ENCODE data around the gene DCC. TPM values are rescaled to one million over a fixed set of nuclear protein-coding genes. Genes with fewer than 3 reads are reported as not detected.

The DCC gene, protein sequence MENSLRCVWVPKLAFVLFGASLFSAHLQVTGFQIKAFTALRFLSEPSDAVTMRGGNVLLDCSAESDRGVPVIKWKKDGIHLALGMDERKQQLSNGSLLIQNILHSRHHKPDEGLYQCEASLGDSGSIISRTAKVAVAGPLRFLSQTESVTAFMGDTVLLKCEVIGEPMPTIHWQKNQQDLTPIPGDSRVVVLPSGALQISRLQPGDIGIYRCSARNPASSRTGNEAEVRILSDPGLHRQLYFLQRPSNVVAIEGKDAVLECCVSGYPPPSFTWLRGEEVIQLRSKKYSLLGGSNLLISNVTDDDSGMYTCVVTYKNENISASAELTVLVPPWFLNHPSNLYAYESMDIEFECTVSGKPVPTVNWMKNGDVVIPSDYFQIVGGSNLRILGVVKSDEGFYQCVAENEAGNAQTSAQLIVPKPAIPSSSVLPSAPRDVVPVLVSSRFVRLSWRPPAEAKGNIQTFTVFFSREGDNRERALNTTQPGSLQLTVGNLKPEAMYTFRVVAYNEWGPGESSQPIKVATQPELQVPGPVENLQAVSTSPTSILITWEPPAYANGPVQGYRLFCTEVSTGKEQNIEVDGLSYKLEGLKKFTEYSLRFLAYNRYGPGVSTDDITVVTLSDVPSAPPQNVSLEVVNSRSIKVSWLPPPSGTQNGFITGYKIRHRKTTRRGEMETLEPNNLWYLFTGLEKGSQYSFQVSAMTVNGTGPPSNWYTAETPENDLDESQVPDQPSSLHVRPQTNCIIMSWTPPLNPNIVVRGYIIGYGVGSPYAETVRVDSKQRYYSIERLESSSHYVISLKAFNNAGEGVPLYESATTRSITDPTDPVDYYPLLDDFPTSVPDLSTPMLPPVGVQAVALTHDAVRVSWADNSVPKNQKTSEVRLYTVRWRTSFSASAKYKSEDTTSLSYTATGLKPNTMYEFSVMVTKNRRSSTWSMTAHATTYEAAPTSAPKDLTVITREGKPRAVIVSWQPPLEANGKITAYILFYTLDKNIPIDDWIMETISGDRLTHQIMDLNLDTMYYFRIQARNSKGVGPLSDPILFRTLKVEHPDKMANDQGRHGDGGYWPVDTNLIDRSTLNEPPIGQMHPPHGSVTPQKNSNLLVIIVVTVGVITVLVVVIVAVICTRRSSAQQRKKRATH (N-terminal part only)
- total RNA-seq: not detected in 2 replicates

DNA sequence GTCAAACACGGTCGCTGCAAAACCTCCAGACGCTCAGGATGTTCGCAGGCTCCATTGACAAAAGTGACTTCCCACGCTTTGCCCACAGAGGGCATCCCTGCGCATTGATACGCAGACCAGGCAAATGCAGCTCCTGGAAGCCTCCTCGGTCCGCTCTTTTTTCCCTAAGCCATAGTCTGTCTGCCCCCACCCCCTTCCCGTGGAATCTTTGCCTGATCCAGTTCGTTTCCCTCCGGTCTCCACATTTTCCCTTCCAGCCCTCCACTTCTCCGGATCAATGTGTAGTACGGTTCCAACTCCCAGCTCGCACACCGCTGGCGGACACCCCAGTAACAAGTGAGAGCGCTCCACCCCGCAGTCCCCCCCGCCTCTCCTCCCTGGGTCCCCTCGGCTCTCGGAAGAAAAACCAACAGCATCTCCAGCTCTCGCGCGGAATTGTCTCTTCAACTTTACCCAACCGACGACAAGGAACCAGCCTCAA lies at the start of gene DCC:
TSS of gene DCC (plus strand) at position 307 of the 481 bp plus-strand sequence. CDS start 591 bp downstream, outside the sequence.

